ENCODE results near the gene PLA2G4A. TPM values are rescaled to one million over a fixed set of nuclear protein-coding genes. Genes with fewer than 3 reads are reported as not detected.

PLA2G4A gene
- total RNA-seq, 2 experiments from 2014 or later: 0.11 TPM; not detected in 1

DNA sequence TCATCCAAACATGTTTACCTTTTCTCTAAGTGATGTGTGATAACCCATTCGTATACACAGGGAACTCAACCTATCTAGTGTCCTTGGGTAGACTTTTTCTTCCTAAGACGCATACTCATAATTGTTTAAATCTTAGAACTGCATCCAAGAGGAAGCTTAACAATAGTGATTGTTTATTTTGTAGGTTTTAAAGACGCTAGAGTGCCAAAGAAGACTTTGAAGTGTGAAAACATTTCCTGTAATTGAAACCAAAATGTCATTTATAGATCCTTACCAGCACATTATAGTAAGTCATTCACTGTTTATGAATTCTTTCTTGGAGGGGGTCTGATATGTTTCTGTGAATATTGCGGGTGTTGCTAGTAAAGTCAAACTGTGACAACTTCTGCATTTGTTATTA lies 25.4 kb downstream of the PLA2G4A start:
- ChIA-PET POLR2A (no interaction called here), CTCF (no interaction called here)
- peaks cover under 1% of the 10 kb centered on the region for H3K4me1 Mint-ChIP-seq (ENCODE audit: low read depth)
- no peak overlapping the region for H3K27ac Mint-ChIP-seq
- peaks cover 3% of the 10 kb centered on the region for H3K9me3 Mint-ChIP-seq
- H3K36me3 Mint-ChIP-seq (ENCODE audit: low read depth): no peaks in the 10 kb centered on the region
- H3K27me3 Mint-ChIP-seq: peaks cover 6% of the 10 kb centered on the region
- TF ChIP-seq, protein P1, sequence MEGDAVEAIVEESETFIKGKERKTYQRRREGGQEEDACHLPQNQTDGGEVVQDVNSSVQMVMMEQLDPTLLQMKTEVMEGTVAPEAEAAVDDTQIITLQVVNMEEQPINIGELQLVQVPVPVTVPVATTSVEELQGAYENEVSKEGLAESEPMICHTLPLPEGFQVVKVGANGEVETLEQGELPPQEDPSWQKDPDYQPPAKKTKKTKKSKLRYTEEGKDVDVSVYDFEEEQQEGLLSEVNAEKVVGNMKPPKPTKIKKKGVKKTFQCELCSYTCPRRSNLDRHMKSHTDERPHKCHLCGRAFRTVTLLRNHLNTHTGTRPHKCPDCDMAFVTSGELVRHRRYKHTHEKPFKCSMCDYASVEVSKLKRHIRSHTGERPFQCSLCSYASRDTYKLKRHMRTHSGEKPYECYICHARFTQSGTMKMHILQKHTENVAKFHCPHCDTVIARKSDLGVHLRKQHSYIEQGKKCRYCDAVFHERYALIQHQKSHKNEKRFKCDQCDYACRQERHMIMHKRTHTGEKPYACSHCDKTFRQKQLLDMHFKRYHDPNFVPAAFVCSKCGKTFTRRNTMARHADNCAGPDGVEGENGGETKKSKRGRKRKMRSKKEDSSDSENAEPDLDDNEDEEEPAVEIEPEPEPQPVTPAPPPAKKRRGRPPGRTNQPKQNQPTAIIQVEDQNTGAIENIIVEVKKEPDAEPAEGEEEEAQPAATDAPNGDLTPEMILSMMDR (IDR thresholded peaks at IDR 0.05): no peak
- ATAC-seq (no peak), DNase-seq (no peak)
- intact Hi-C loops (cut with micrococcal nuclease): no loop called here
- H3K4me3 Mint-ChIP-seq: no peak overlapping the region

DNA sequence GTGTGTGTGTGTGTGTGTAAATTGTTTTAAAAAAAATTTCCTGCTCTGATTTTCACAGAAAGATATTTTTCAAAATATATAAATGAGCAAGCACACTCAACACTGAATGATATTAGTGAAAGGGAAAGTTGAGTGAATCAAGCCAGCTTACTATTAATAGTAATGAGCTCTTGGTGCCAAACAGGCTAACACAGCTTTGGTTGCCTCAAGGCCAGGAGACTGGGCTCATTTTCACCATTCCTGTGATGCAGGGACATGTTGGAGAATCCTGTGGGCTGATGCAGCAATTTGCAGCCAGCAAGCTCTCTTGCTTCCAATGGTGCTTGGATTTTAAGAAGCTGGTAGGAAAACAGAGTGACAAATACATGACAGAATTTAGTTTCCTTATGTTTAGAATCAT lies 30.2 kb downstream of the PLA2G4A start:
- no peaks in the 10 kb centered on the region for H3K36me3 Mint-ChIP-seq (ENCODE audit: low read depth)
- H3K4me1 Mint-ChIP-seq (ENCODE audit: low read depth): peaks cover 2% of the 10 kb centered on the region
- intact Hi-C loops (cut with micrococcal nuclease): no loop called here
- H3K4me3 Mint-ChIP-seq: no peak overlapping the region
- ChIA-PET POLR2A (interaction anchor here (0.7 kb wide), 1 partner anchor 582 kb away, joined by 3 read pairs; no protein-coding TSS in a partner anchor), CTCF (no interaction called here)
- H3K9me3 Mint-ChIP-seq: peaks cover 3% of the 10 kb centered on the region
- H3K27me3 Mint-ChIP-seq: peaks cover 2% of the 10 kb centered on the region
- no peak overlapping the region for H3K27ac Mint-ChIP-seq
- TF ChIP-seq, protein P1 (IDR thresholded peaks at IDR 0.05): no peak
- ATAC-seq: no peak
- no peak for DNase-seq

DNA sequence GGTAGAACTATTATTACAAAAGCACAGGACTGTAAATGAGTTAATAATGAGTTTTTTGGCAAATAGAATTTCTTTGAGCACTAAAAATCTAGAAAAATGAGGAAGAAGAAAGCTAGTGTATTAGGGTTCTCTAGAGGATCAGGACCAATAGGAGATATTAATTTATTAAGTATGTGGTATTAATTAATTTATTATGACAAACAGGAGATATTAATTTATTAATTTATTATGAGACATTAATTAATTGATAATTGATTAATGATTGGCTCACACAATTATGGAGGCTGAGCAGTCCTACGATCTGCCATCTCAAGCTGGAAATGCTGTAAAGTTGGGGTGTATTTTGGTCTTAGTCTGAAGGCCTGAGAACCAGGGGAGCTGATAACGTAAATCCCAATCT lies 31.2 kb downstream of the PLA2G4A start:
- no peak overlapping the region for H3K4me3 Mint-ChIP-seq
- ChIA-PET CTCF (no interaction called here), POLR2A (no interaction called here)
- H3K4me1 Mint-ChIP-seq (ENCODE audit: low read depth): peaks cover 2% of the 10 kb centered on the region
- no peak for DNase-seq
- H3K36me3 Mint-ChIP-seq (ENCODE audit: low read depth): no peaks in the 10 kb centered on the region
- H3K27ac Mint-ChIP-seq: no peak overlapping the region
- H3K27me3 Mint-ChIP-seq: peaks cover 3% of the 10 kb centered on the region
- intact Hi-C loops (cut with micrococcal nuclease): no loop called here
- TF ChIP-seq, protein P1 (IDR thresholded peaks at IDR 0.05): no peak
- peaks cover 3% of the 10 kb centered on the region for H3K9me3 Mint-ChIP-seq
- ATAC-seq: no peak

DNA sequence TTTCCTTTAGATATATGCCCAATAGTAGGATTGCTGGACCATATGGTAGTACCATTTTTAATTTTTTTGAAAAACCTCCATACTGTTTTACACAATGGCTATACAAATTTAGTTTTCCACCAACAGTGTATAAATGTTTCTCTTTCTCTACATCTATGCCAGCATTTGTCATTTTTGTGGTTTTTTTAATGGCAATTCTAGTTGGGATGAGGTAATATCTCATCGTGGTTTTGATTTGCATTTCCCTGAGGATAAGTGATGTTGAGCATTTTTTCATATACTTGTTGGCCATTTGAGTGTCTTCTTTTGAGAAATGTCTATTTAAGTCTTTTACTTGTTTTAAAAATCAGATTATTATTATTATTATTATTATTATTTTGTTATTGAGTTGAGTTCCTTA lies 35.5 kb downstream of the PLA2G4A start:
- H3K27me3 Mint-ChIP-seq: peaks cover 1% of the 10 kb centered on the region
- TF ChIP-seq, protein P1 (IDR thresholded peaks at IDR 0.05): no peak
- ChIA-PET CTCF (no interaction called here), POLR2A (no interaction called here)
- H3K4me3 Mint-ChIP-seq: no peak overlapping the region
- no peak for ATAC-seq
- DNase-seq: no peak
- peaks cover 3% of the 10 kb centered on the region for H3K4me1 Mint-ChIP-seq (ENCODE audit: low read depth)
- H3K36me3 Mint-ChIP-seq (ENCODE audit: low read depth): no peaks in the 10 kb centered on the region
- H3K9me3 Mint-ChIP-seq: no peaks in the 10 kb centered on the region
- H3K27ac Mint-ChIP-seq: no peak overlapping the region
- intact Hi-C loops (cut with micrococcal nuclease): no loop called here

DNA sequence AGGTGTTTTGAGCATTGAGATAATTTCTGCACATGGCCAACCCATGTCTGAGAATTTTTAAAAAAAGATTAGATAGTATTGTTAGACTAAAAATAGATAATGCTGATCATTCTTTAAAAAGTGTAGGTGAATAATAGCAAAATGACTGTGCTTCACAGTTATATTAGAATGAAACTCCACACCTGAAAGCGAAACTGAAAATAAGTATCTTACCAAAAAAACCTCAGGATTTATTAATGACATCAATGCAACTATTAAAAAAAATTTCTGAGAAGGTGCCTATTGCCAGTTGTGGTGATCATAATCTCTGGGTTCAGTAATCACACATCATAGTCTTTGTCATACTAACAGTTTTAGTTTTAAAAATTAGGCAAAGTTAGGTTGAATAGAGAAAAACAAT lies 36.5 kb downstream of the PLA2G4A start:
- H3K9me3 Mint-ChIP-seq: no peaks in the 10 kb centered on the region
- TF ChIP-seq, protein P1 (IDR thresholded peaks at IDR 0.05): no peak
- POLR2A ChIA-PET: no interaction called here

More for the DNA sequence above, 36.5 kb downstream of the PLA2G4A start:
- CTCF ChIA-PET: no interaction called here
- Mint-ChIP-seq H3K27ac (no peak overlapping the region), H3K36me3 (ENCODE audit: low read depth) (no peaks in the 10 kb centered on the region), H3K27me3 (peaks cover 1% of the 10 kb centered on the region), H3K4me3 (no peak overlapping the region), H3K4me1 (ENCODE audit: low read depth) (peaks cover 3% of the 10 kb centered on the region)
- peak; percentile 20 for ATAC-seq
- intact Hi-C loops (cut with micrococcal nuclease): no loop called here
- no peak for DNase-seq

Measured in activated CD8-positive, alpha-beta T cell treated with anti-CD3 and anti-CD28 coated beads for 36 hours (primary cell).